ENCODE results near the gene CNKSR1. TPM values are rescaled to one million over a fixed set of nuclear protein-coding genes. Genes with fewer than 3 reads are reported as not detected.

CNKSR1 gene
- total and polyA plus RNA-seq, 2 of the 13 experiments (the other 11 are each of a cell fraction or from before 2014, with no cell fraction given) = 3.4 to 8.9 TPM

DNA sequence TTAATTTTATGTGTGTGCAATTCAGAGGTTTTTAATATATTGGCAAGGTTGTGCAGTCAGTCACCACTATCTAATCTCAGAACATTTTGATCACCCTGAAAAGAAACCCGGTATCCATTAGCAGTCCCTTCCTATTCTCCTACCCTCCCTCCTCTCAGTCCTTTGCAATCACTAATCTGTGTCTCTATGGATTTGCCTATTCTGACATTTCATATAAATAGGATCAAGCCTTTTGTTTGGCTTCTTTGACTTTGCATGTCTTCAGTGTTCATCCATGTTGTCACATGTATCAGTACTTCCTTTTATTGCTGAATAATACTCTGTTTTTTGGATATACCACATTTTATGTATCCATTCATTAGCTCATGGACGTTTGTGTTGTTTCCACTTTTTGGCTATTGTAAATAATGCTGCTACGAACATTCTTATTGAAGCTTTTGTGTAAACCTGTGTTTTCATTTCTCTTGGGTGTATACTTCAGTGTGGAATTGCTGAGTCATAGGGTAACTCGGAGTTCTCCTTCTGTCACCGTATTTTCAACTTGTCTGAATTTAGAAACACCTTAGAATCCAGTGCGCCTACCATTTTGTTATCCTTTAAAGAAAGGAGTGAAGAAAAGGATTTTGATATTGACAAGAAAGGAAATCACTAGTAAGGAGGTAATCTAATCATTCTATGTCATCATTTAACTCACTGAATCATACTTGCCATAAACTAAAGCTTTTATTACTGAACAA, 60.1 kb downstream of the CNKSR1 start:
- H4K20me1 ChIP-seq (ENCODE audit: insufficient read depth, low read length) = no peaks in the 10 kb centered on the region
- H3K9me3 ChIP-seq (ENCODE audit: low read length) = no peaks in the 10 kb centered on the region
- ChIA-PET CTCF (ENCODE audit: low intra/inter-chr PET ratio, low total read pairs) (no interaction called here), POLR2A (interaction anchor here (1.5 kb wide), 1 partner anchor 15 kb away, joined by 3 read pairs; no protein-coding TSS in a partner anchor)
- TF ChIP-seq KLF6 (CRISPR knock-in tag; IDR thresholded peaks at IDR 0.05) = no peak
- TF ChIP-seq RELA (CRISPR knock-in tag; IDR thresholded peaks at IDR 0.05) = no peak
- TF ChIP-seq SCMH1 (CRISPR knock-in tag; IDR thresholded peaks at IDR 0.05; ENCODE audit: borderline replicate concordance) = no peak
- no peak for TF ChIP-seq ZNF20 (CRISPR knock-in tag; IDR thresholded peaks at IDR 0.05)
- no peak for TF ChIP-seq STAT5B (CRISPR knock-in tag; IDR thresholded peaks at IDR 0.05)
- TF ChIP-seq ISL2 (CRISPR knock-in tag; IDR thresholded peaks at IDR 0.05) = no peak
- no peak for TF ChIP-seq PITX1 (CRISPR knock-in tag; IDR thresholded peaks at IDR 0.05)
- TF ChIP-seq MZF1 (CRISPR knock-in tag; IDR thresholded peaks at IDR 0.05; ENCODE audit: borderline replicate concordance) = no peak
- TF ChIP-seq NFE2 (CRISPR knock-in tag; IDR thresholded peaks at IDR 0.05) = peak; percentile 90
- TF ChIP-seq ZNF326 (CRISPR knock-in tag; IDR thresholded peaks at IDR 0.05; ENCODE audit: borderline replicate concordance) = no peak
- no peak for TF ChIP-seq ZNF337 (CRISPR knock-in tag; IDR thresholded peaks at IDR 0.05; ENCODE audit: borderline replicate concordance, low read depth)
- TF ChIP-seq MAFF (IDR thresholded peaks at IDR 0.05; ENCODE audit: low read depth, low read length) = peak; percentile 73
- TF ChIP-seq CHCHD3 (CRISPR knock-in tag; IDR thresholded peaks at IDR 0.05) = no peak
- 0 out of 2 replicates have a peak, but pooled peaks have one; percentile 19 for TF ChIP-seq MAFG (CRISPR knock-in tag; IDR thresholded peaks at IDR 0.05)
- no peak for TF ChIP-seq ZNF678 (CRISPR knock-in tag; IDR thresholded peaks at IDR 0.05)
- no peak for TF ChIP-seq SIN3A (IDR thresholded peaks at IDR 0.05; ENCODE audit: borderline replicate concordance, low read depth, low read length)
- TF ChIP-seq ZNF616 (CRISPR knock-in tag; IDR thresholded peaks at IDR 0.05; ENCODE audit: low read depth) = no peak
- TF ChIP-seq SIX4 (CRISPR knock-in tag; IDR thresholded peaks at IDR 0.05) = no peak
- TF ChIP-seq MAFK (conservative IDR thresholded peaks at IDR 0.05 in 1 of 2, IDR thresholded peaks at IDR 0.05 in 1 of 2; ENCODE audit: low read length in 2 of 2) = peak; percentile 82 to 84
- peak; percentile 96 for TF ChIP-seq NFE2L2 (IDR thresholded peaks at IDR 0.05; ENCODE audit: low read length)
- in situ Hi-C loops (cut with HindIII; ENCODE audit: extremely low pct_ligation_motif_present, low pct_unique_long_range_greater_than_20kb) = no loop called here
- no peaks in the 10 kb centered on the region; a peak in 1 of 5 replicates for H3K27me3 ChIP-seq (ENCODE audit: control insufficient read depth in 1 of 2, insufficient read depth in 2 of 2, low read length in 2 of 2)
- peak overlapping the region; percentile 9 for H3K27ac ChIP-seq (ENCODE audit: extremely low read length, insufficient read depth, low read length)
- no peak overlapping the region for H2AFZ ChIP-seq (ENCODE audit: low read length)
- peaks cover 2 to 3% of the 10 kb centered on the region in 2 experiments; a peak in 3 of 5 replicates for H3K36me3 ChIP-seq (replicated peaks in 1 of 2; ENCODE audit: control insufficient read depth in 1 of 2, insufficient read depth in 2 of 2, low read length in 2 of 2)
- no peak for FAIRE-seq
- H3K4me1 ChIP-seq (ENCODE audit: insufficient read depth, low read length) = peaks cover 52% of the 10 kb centered on the region
- no peak overlapping the region for H3K9ac ChIP-seq (ENCODE audit: insufficient read depth, low read depth, low read length)
- ATAC-seq = no peak
- no TSS peak for BruUV-seq (replicated peaks)
- H3K79me2 ChIP-seq (ENCODE audit: insufficient read depth, low read length) = peaks cover 62% of the 10 kb centered on the region
- no peak for DNase-seq (ENCODE audit: low spot score)
- whole genome bisulfite sequencing (ENCODE audit: low lambda C conversion rate) = 75% methylated on average over 6 of the region's 6 CpGs
- H3K4me2 ChIP-seq (ENCODE audit: low read depth, low read length) = peak overlapping the region; percentile 35; the same call in 1 of the 2 replicates
- intact Hi-C loops (cut with micrococcal nuclease; ENCODE audit: unreplicated experiment) = no loop called here
- no peak overlapping the region for H3K4me3 ChIP-seq (replicated peaks in 1 of 3; ENCODE audit: insufficient read depth in 1 of 3, low read depth in 2 of 3, low read length in 3 of 3)

All from HepG2 (cell line).